ENCODE results near the gene PATL2. TPM values are rescaled to one million over a fixed set of nuclear protein-coding genes. Genes with fewer than 3 reads are reported as not detected.

PATL2 gene
- total RNA-seq, 1 donor from 2014 or later: 0.40 TPM

- Mint-ChIP-seq H3K4me3 (ENCODE audit: unreplicated experiment) (no peak within 1 kb of the TSS), H3K4me1 (ENCODE audit: unreplicated experiment) (no peaks in the 10 kb centered on the region), H3K27ac (ENCODE audit: unreplicated experiment) (no peak within 1 kb of the TSS), H3K36me3 (ENCODE audit: unreplicated experiment) (peaks cover 4% of the 10 kb centered on the region), H3K9me3 (ENCODE audit: unreplicated experiment) (no peaks in the 10 kb centered on the region), H3K27me3 (ENCODE audit: unreplicated experiment) (peaks cover 2% of the 10 kb centered on the region)
- no peak for DNase-seq (ENCODE audit: extremely low spot score, unreplicated experiment)
- TF ChIP-seq CTCF (IDR thresholded peaks at IDR 0.05): no peak
Measured at GRCh38 chr15:44736181-44736765, 25.1 kb upstream of the PATL2 start, which contains the start of gene TRIM69. Gene TRIM69 (plus strand): TSS chr15:44736528. CDS start chr15:44736705, 177 bp downstream.

- Mint-ChIP-seq H3K4me3 (ENCODE audit: unreplicated experiment) (no peak overlapping the region), H3K4me1 (ENCODE audit: unreplicated experiment) (peaks cover under 1% of the 10 kb centered on the region), H3K27me3 (ENCODE audit: unreplicated experiment) (peaks cover 2% of the 10 kb centered on the region), H3K36me3 (ENCODE audit: unreplicated experiment) (peaks cover 5% of the 10 kb centered on the region), H3K27ac (ENCODE audit: unreplicated experiment) (no peak overlapping the region), H3K9me3 (ENCODE audit: unreplicated experiment) (no peaks in the 10 kb centered on the region)
- no peak for TF ChIP-seq CTCF (IDR thresholded peaks at IDR 0.05)
- DNase-seq (ENCODE audit: extremely low spot score, unreplicated experiment): no peak
Measured at GRCh38 chr15:44735482-44736180, 24.5 kb upstream of the PATL2 start.

- no peaks in the 10 kb centered on the region for H3K27me3 Mint-ChIP-seq (ENCODE audit: unreplicated experiment)
- no peak for TF ChIP-seq CTCF (IDR thresholded peaks at IDR 0.05)
- peaks cover 5% of the 10 kb centered on the region for H3K4me1 Mint-ChIP-seq (ENCODE audit: unreplicated experiment)
- H3K36me3 Mint-ChIP-seq (ENCODE audit: unreplicated experiment): peaks cover 5% of the 10 kb centered on the region
- H3K27ac Mint-ChIP-seq (ENCODE audit: unreplicated experiment): no peak overlapping the region
- no peak for DNase-seq (ENCODE audit: extremely low spot score, unreplicated experiment)
- no peaks in the 10 kb centered on the region for H3K9me3 Mint-ChIP-seq (ENCODE audit: unreplicated experiment)
- no peak overlapping the region for H3K4me3 Mint-ChIP-seq (ENCODE audit: unreplicated experiment)
Measured at GRCh38 chr15:44734839-44735481, 23.8 kb upstream of the PATL2 start.

GRCh38 chr15:44729408-44730127, 18.4 kb upstream of the PATL2 start:
- H3K36me3 Mint-ChIP-seq (ENCODE audit: unreplicated experiment): peaks cover 5% of the 10 kb centered on the region
- H3K9me3 Mint-ChIP-seq (ENCODE audit: unreplicated experiment): no peaks in the 10 kb centered on the region
- no peak for DNase-seq (ENCODE audit: extremely low spot score, unreplicated experiment)
- H3K27ac Mint-ChIP-seq (ENCODE audit: unreplicated experiment): peak overlapping the region; percentile 99
- peak overlapping the region; percentile 96 for H3K4me3 Mint-ChIP-seq (ENCODE audit: unreplicated experiment)
- no peaks in the 10 kb centered on the region for H3K27me3 Mint-ChIP-seq (ENCODE audit: unreplicated experiment)
- TF ChIP-seq CTCF (IDR thresholded peaks at IDR 0.05): no peak
- peaks cover 32% of the 10 kb centered on the region for H3K4me1 Mint-ChIP-seq (ENCODE audit: unreplicated experiment)
